HG02840 (cell line): ENCODE results near the gene EID2.

Experiments used
- ATAC-seq: cut with Tn5 transposase; IDR thresholded peaks from one replicate; pipeline ENCODE4 v1.9.1; 2021; ENCODE audit warnings: mild to moderate bottlenecking, moderate library complexity, moderate number of reproducible peaks; ENCODE audit not compliant: unreplicated experiment, low FRiP score

The EID2 gene

DNA sequence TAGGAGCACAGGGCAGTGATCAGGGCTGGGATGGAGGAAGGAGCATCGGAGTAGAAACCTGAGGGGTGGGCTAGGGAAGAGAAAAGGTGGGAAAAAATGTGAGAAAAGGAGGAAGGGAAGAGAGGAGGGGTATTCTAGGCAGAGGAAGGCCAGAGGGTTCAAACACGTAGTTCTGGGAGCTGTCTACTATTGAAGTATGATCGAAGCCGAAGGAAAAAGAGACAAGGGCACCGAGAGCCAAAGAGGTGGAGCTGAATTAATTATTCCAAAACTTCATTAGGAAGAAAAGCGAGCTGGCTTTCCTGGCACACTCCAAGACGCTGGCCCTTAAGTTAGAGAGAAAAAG is 33.4 kb downstream of the EID2 start:
- no peak for ATAC-seq

DNA sequence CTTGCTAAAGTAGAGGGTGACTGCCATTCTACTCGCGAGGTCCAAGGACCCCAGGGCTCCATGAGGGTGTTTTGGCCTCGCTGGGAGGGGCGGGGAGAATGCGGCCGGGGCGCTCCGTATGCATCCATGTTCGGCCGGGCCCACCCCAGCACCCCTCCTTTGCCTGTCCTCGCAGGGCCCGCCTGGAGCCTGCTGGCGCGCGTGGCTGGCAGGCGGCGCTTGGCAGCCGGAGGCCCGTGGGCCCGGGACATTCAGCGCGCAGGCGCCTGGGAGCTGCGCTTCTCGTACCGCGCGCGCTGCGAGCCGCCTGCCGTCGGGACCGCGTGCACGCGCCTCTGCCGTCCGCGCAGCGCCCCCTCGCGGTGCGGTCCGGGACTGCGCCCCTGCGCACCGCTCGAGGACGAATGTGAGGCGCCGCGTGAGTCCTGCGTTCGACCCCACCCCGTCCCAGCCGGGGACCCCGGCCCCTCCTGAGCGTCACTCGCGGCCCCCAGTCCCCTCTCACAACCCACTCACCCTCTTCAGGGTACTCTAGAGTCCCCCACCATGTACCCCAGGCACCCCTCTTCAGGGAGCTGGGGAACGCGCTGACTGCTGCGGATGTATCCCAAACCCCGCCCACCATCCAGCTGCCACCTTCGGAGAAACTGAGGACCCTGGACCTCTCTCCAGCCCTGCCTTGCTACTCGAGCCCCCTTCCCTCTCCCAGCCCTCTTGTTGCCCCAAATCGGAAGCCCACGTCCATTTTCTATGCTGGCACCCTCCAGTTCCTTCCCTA is 37.1 kb downstream of the EID2 start:
- no peak for ATAC-seq

DNA sequence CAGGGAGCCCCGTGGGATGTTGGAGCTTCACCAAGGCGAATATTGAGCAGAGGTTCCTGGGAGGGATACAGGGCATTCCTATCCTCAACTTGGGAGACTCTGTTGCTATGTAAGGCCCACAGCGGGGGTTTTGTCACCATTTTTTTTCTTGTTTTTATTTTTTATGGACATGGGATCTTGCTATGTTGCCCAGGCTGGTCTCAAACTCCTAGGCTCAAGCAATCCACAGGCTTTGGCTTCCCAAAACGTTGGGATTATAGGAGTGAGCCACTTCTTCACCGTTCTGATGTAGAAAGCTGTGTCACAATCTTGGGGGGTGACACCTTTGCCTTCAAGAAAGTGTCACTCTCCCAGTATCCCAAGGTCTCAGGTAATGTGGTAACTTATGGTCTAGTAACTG is 38.6 kb downstream of the EID2 start:
- no peak for ATAC-seq

DNA sequence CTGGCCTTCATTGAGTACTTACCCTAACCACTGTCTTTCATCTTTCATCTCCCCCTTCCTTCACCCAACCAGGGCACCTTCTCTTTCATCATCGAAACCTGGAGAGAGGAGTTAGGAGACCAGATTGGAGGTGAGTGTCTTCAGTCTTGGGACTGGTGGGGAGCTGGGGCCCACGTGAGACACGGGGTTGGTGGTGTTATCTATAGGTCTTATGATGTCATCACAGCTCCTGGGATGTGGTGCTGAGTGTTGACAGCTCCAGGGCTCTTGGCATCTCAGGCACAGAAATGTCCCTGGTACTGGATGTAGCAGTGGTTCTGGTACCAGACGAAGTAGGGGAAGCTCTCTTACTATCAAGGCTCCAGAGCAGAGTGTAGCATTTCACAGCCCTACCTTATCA is 39.4 kb downstream of the EID2 start:
- ATAC-seq, result no peak

DNA sequence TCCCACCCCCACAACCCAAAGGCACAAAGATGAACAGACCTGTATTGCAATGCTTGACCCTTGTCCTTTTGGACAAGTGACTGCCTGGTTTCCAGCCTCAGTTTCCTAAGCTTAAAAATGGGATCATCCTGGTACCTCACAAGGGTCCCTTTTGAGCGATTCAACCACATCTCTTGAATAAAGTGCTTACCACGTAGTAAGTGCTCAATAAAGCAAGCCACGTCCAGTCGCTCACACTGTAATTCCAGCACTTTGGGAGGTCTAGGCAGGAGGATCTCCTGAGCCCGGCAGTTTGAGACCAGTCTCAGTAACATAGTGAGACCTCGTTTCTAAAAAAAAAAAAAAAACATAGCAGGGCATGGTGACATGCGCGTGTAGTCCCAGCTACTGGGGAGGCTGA is 40.0 kb downstream of the EID2 start:
- no peak for ATAC-seq

DNA sequence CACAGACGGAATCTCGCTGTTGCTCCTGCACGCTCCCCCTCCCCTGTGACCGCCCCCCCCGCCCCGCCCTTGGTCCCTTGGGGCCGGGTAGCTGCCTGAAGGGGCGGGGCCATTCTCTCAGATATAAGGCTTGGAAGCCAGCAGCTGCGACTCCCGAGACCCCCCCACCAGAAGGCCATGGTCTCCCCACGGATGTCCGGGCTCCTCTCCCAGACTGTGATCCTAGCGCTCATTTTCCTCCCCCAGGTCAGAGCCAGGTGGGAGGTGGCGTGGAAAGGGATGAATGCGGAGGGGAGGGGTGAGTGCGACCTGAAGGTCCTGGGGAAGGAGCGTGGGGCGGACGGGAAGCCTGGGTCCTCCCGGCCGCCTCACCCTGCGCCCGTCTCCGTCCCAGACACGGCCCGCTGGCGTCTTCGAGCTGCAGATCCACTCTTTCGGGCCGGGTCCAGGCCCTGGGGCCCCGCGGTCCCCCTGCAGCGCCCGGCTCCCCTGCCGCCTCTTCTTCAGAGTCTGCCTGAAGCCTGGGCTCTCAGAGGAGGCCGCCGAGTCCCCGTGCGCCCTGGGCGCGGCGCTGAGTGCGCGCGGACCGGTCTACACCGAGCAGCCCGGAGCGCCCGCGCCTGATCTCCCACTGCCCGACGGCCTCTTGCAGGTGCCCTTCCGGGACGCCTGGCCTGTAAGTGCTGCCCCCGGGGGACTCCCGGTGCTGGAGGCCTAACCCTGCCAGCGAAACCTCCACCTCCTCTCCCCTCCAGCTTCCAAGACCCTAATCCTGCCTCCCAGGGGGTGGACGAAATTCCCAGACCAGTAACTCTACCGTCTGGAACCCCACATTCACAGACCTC is 40.9 kb downstream of the EID2 start, which contains the start of gene DLL3:
DLL3 (plus strand) TSS at position 150 of the 845 bp plus-strand sequence; CDS start at position 178, 28 bp downstream.
- no peak for ATAC-seq

DNA sequence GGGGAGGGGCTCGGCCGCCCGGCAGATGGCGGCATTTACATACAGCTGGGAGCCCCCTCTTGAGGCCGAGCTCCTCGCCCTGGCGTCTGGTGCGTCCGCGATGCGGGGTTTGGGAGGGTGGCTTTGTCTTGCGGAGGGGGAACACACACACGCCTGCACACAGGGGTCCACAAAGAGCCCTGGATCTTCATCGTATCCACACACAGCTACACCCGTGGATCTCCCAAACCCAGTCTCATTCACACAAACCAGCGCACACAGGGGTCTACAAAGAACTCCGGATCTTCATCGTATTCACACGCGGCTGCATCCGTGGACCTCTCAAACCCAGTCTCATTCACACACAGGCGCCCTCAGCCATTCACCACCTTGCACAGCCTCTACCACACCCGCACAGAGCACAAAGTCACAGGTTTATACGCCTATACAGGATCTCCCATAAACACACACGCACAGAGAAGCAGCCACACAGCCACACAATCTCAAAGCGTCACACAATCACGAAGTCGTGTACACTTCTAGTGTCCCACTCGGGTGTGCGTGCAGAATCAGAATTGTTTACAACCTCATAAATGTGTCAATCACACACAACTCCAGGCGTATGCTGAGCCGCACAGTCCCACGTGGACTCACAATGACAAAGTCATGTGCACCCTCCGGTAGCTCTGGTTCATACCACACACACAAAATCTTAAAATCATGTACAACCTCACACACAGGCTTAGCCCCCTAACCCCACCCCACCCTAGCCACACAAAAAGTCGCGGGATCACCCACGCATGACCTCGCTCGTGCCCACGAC is 41.8 kb downstream of the EID2 start:
- no peak for ATAC-seq

DNA sequence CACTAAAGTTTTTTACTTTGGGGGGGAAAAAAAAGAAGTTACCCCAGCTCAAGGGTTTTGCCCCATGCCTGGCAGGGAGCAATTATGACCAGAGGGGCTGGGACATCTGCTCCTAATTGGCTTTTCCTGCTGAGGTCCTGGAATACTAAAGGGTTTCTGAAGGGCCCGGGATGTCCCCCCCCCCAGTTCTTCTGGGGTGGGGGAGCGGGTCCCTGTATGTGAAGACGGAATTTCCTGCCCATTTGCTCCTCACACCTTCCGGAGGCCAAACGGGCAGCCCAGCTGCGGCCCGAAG is 42.3 kb downstream of the EID2 start:
- ATAC-seq, result no peak

DNA sequence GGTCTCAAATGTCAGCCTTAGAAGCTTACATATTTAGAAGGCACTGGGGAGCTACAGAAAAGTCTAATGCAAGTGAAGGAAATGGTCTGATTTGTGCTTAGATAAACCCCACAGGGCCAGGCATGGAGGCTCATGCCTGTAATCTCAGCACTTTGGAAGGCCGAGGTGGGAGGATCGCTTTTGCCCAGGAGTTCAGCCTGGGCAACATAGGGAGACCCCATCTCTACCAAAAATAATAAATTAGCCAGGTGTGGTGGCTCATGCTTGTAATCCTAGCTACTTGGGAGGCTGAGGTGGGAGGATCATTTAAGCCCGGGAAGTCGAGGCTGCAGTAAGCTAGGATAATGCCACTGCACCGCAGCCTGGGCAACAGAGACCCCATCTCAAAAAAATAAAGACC is 43.9 kb downstream of the EID2 start:
- ATAC-seq, result no peak

DNA sequence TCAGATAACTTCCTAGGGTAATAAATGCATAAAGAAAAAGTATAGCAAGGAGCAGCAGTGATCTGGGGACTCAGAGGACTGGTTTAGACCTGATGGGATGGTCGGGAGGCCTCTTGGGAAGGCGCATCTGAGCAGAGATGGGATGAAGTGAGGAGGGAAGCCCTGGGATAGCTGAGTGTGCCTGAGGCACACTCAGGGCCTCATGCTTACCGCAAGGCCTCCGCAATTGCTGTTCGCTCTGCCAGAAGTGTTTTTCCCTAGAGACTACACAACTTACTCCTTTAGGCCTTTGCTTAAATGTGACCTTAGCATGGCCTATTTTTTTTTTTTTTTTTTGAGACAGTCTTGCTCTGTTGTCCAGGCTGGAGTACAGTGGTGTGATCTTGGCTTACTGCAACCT is 45.3 kb downstream of the EID2 start:
- ATAC-seq, result no peak

DNA sequence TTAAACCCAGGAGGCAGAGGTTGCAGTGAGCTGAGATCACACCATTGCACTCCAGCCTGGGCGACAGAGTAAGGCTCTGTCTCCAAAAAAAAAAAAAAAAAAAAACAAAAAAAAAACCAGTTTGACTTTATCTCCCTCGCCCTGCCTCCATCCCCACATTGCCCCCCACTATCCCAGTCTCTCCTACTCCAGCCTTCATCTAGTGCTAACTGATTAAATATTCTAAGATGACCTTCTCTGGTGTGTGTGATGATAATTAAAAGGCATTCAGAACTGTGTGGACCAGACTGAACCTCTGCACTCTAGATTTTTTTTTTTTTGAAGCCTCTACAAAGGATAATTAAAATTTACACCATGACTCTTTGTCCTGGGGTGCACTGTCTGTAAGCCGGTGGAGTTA is 47.2 kb downstream of the EID2 start:
- no peak for ATAC-seq

DNA sequence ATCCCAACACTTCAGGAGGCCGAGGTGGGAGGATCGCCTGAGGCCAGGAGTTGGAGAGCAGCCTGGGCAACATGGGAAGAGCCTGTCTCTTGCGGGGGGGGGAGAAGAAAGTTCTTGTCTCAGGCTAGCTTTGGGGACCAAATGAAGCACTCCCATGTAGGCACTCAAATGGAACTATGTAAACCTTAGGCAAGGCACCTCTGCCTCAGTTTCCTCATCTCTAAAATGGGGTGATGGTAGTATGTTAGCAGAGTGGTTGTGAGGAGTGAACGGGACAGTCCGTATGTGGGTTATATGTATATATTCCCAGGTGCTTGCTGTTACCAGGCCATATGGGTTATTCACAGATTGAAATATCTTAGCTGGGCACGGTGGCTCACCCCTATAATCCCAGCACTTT is 47.7 kb downstream of the EID2 start:
- ATAC-seq, result no peak

DNA sequence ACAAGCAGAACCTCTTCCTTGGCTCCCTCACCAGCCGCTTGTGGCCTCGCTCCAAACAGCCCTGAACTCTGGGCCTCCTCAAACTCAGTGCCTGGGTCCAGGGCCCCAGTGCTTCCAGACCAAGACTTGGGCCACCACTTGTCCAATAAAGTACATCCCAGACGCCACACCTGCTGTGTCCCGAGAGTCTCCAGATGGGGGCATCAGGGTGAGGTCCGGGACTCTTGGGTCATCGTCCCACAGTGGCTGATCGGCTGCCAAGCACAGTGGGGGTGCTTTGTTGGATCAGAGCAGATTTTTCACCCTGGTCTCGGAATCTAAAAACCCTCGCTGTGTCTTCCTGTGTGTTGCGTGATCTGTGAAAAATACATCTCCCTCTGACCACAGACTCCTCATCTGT is 50.2 kb downstream of the EID2 start:
- no peak for ATAC-seq
